GM12801 (cell line): ENCODE data around the gene AKT2.

Experiments used
- CTCF ChIP-seq: IDR thresholded peaks from one replicate; pipeline ENCODE4 v1.5.1; 2011; ENCODE audit warnings: control low read depth; ENCODE audit not compliant: insufficient read length; ENCODE audit errors: extremely low read depth

AKT2 gene

GRCh38 chr19:40278361-40279035 is 6.6 kb downstream of the AKT2 start:
- no peak for TF ChIP-seq CTCF

GRCh38 chr19:40277356-40278059 is 7.6 kb downstream of the AKT2 start:
- no peak for TF ChIP-seq CTCF

- no peak for TF ChIP-seq CTCF
Observed at GRCh38 chr19:40274585-40275544, 10.3 kb downstream of the AKT2 start.

GRCh38 chr19:40273469-40274360 is 11.4 kb downstream of the AKT2 start:
- no peak for TF ChIP-seq CTCF

- no peak for TF ChIP-seq CTCF
Observed at GRCh38 chr19:40272261-40272660, 12.9 kb downstream of the AKT2 start.

GRCh38 chr19:40271706-40272105 is 13.4 kb downstream of the AKT2 start:
- TF ChIP-seq CTCF = no peak
